GM10266 (cell line): ENCODE measurements around the gene SPATA2L.

Source experiments
- DNase-seq: peaks from one replicate; pipeline ENCODE4 v3.0.0; 2012; ENCODE audit errors: extremely low spot score
- TF ChIP-seq, protein P1 (sequence below): IDR thresholded peaks from 2 replicates; pipeline ENCODE4 v1.5.1; 2012; ENCODE audit warnings: mild to moderate bottlenecking, low read depth; ENCODE audit not compliant: control insufficient read depth, insufficient read depth; ENCODE audit errors: missing control alignments

The SPATA2L gene, protein sequence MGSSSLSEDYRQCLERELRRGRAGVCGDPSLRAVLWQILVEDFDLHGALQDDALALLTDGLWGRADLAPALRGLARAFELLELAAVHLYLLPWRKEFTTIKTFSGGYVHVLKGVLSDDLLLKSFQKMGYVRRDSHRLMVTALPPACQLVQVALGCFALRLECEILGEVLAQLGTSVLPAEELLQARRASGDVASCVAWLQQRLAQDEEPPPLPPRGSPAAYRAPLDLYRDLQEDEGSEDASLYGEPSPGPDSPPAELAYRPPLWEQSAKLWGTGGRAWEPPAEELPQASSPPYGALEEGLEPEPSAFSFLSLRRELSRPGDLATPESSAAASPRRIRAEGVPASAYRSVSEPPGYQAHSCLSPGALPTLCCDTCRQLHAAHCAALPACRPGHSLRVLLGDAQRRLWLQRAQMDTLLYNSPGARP

DNA sequence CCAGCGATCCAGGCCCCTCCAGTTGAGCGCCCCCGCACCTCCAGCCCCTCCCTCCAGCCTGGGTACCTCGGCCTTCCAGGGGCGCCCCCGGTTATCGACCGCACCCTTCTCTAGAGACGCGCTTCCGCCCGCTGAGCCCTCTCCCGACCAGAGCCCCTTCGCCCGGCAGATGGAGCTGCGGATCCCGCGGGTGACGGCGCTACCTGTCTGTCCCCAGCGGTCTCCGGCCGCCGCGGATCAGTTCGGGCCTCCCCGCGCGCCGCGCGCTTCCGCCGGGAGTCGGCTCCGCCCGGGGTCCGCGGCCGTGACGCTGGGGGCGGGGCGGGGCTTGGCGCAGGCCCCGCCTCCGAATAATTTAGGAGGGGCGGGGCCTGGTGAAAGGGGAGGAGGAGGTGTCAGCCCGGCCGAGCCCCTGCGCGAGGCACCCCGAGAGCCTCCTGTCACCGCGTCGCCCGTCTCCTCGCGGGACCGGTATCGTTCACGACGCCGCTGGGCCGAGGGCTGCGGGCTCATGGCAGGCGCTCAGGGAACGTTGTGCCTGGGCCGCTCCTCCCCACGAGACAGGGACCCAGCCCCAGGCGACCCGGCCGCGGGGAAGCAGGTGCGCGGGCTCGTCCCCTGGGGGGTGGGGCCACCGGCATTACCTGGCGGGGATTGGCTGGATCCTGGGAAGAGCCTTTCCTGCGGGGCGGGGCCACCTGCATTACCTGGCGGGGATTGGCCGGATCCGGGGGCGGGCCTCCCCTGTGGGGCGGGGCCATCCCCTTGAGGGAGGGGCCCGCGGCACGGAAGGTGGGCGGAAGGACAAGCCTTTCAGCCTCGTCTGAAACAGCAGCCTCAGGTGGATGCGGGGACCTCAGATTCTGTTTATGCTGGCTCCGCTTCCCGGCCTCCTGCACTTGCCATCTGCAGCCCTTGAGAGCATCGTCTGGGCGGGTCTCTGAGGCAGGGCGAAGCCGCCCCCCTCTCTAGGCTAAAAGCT, at the start of gene SPATA2L:
Gene SPATA2L (minus strand): TSS at position 281 of the 982 bp plus-strand sequence. CDS start 473 bp downstream, outside the sequence.
- TF ChIP-seq, protein P1, sequence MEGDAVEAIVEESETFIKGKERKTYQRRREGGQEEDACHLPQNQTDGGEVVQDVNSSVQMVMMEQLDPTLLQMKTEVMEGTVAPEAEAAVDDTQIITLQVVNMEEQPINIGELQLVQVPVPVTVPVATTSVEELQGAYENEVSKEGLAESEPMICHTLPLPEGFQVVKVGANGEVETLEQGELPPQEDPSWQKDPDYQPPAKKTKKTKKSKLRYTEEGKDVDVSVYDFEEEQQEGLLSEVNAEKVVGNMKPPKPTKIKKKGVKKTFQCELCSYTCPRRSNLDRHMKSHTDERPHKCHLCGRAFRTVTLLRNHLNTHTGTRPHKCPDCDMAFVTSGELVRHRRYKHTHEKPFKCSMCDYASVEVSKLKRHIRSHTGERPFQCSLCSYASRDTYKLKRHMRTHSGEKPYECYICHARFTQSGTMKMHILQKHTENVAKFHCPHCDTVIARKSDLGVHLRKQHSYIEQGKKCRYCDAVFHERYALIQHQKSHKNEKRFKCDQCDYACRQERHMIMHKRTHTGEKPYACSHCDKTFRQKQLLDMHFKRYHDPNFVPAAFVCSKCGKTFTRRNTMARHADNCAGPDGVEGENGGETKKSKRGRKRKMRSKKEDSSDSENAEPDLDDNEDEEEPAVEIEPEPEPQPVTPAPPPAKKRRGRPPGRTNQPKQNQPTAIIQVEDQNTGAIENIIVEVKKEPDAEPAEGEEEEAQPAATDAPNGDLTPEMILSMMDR, result peak; percentile 56

DNA sequence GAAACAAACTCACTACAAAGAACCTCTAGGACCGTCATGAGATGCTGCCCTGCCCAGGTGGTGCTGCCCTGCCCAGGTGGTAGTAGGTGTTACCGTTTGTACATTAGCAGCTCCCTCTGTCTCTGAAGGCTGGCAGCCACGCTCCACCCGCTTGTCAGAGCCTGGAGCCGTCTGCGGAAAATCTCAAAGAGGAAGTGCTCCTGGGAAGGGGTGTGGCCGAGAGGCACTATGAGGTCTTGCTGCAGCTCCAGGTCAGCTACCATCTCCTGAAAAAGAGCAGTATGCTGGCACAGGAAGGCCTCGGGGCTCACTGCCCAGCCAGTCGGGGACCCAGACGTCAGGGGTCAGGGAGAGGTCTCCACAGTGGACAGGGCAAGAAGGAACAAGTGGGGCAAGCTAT, 48.1 kb upstream of the SPATA2L start:
- TF ChIP-seq, protein P1, result no peak
- DNase-seq, result no peak

More for the DNA sequence above, at the start of gene SPATA2L:
- peak; percentile 99 for DNase-seq

DNA sequence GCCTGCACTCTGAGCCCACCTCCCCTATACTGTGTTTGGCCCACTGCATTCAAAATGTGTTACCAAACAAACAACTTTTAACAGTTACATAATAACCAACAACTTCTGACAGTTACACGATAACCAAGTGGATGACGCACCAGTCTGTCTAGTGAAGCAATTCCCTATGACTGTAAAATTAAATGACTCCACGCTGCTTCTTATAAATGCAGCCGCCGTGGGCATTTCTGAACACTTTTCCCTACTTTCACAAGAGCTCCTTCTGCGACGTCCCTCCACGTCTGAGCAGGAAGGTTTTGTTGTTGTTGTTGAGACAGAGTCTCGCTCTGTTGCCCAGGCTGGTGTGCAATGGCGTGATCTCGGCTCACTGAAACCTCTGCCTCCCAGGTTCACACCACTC, 47.4 kb upstream of the SPATA2L start:
- no peak for DNase-seq
- TF ChIP-seq, protein P1, result no peak

DNA sequence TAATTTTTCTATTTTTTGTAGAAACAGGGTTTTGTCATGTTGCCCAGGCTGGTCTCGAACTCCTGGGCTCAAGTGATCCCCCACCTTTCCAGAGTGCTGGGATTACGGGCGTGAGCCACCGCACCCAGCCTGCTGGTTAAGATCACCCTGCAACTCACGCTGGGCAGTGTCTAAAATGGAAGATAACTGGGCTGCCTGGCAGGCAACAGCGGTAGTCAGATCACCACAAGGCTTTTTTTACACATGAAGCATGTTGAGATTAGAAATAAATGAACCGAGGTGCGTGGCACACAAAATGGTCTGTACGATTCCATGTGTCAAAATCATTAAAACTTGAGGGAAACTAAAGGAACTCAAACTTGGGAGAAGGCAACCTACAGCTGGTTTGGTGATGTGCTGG, 46.6 kb upstream of the SPATA2L start:
- TF ChIP-seq, protein P1, result no peak
- DNase-seq, result no peak

DNA sequence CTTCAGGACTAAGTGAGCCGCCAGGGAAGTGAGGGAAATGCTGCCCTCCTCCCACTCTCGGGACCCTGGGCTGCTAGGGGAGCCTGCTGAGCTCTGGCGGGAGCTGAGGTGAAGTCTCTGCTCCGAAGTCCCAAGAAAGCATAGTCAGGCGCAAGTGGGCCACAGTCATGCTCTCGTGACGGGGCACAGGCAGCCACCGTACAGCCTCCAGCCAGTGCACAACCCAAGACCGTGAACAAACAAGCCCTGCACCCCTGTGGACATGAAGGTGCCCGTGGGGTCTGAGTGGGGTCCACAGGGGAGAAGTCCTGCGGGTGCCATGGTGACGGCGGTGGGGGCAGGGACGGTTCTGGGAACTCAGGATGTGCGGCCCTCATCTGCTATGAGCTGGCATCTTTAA, 44.5 kb upstream of the SPATA2L start:
- DNase-seq, result no peak
- TF ChIP-seq, protein P1, result no peak

DNA sequence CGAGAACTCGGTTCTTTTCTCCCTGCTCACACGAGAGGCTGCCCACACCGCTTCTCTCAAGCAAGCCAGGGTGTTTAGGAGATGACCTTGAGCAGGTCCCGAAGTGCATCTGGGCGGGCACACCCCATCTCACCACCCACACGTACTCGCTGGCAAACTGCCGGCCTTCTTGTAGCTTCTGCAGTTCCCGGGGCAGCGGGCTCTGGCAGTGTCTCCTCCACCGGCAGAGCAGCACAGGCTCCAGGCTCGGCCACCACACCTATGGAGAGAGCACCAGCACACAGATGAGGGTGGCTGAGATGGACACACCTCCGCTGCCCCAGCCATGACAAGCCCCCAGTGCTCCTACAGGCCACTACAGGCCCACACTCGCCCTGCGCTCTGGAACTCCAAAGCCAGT, 43.3 kb upstream of the SPATA2L start:
- TF ChIP-seq, protein P1, result no peak
- DNase-seq, result no peak
